ENCODE data around the gene FNDC10.
"Not testable (repeated sequence)": the region's sequence is repeated elsewhere in the genome, so short reads cannot be mapped to it uniquely, and the experiment has no call there.

FNDC10 gene

DNA sequence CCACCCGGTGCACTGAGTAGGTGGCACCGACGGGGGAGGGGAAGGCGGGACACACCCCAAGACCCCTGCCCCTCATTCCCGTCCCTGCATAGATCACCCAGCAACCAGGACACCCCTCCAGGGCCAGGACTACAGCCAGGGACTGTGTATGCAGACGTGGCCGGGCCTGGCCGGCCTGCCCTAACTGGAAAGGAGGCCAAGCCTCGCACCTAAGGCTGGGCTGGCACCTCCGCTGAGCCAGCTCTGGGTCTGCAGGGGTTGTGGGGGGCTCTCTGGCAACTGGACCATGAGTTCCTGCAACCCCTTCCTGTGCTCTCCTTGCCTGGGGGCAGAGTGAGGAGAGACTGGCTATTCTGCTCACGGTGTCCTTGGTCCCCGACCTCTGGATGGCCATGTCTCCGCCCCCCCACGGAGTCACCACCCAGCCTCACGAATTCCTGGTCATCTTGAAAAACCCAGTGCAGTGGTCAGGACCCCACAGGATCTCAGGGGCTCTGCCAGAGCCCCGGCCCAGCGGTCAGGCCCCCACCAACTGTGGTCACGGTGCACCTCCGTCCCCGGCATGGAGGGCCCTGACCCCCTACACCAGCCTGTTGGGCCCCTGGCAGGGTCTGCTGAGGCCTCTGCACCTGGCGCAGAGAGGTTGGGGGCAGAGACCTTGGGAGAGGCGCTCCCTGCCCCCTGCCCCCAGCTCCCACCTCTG is 1.1 kb upstream of the FNDC10 start:
- peaks cover 14% of the 10 kb centered on the region for H3K4me1 Mint-ChIP-seq (ENCODE audit: low read depth)
- DNase-seq = no peak
- H3K4me3 Mint-ChIP-seq = peak overlapping the region; percentile 53

DNA sequence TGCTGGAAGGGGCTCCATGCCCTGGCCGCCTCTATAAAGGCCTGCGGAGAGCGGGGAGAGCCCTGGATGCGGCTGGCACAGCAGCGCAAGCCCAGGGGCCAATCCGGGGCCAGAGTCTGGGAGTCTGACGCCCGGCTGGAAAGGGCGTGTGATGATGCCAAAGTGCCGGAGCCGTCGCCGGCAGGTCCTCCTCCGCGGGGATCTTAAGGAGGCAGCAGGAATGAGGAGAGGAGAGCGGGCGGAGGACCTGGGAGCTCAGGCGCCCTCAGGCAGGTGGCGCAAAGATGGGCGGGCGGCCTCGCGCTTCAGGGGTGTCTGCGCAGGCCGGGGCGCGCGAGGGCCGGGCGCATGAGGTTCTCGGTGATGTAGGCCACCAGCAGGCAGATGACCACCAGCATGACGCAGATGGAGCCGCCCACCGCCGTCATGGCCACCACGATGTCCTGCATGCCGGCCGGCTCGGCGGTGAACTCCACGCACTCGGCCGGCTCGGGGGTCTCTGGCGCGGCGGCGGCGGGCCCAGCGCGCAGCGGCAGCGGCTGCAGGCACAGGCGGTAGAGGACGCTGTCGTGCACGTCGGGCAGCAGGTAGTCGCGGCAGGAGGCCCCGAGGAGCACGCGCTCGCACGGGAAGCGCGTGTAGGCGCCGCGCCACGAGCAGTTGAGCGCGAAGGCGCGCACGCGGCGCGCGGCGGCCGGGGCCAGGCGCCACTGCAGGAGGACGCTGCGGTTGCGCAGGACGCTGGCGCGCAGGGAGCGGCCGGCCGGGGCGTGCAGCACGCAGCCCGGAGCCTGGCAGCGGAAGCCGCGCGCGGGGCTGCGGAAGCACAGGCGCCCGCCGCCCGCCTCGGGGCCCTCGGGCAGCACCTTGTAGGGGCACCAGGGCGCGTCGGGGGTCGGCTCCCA is 653 bp downstream of the FNDC10 start:
- Mint-ChIP-seq H3K36me3 (ENCODE audit: low read depth) (no peaks in the 10 kb centered on the region), H3K27me3 (peaks cover 10% of the 10 kb centered on the region), H3K4me1 (ENCODE audit: low read depth) (peaks cover 14% of the 10 kb centered on the region), H3K27ac (no peak overlapping the region), H3K4me3 (peak overlapping the region; percentile 66), H3K9me3 (no peaks in the 10 kb centered on the region)
- peak; percentile 64 for DNase-seq

More for the DNA sequence above, 1.1 kb upstream of the FNDC10 start:
- peaks cover 10% of the 10 kb centered on the region for H3K27me3 Mint-ChIP-seq
- no peak overlapping the region for H3K27ac Mint-ChIP-seq
- no peaks in the 10 kb centered on the region for H3K36me3 Mint-ChIP-seq (ENCODE audit: low read depth)
- H3K9me3 Mint-ChIP-seq = no peaks in the 10 kb centered on the region

DNA sequence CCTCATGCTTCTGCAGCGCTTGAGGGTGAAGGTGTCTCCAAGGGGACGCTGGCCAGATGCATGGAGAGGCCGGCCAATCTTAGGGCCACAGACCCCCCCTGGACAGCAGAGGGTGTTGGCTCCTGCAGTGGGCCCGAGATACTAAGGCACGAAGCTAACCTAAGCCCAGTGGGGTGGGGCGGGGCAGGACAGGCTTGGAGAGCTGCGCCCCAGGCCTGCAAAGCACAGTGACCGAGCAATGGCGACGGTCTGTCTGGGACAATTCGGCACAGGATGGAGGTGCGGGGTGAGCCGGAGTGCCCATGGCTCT is 1.3 kb downstream of the FNDC10 start:
- peak overlapping the region; percentile 66 for H3K4me3 Mint-ChIP-seq
- no peak overlapping the region for H3K27ac Mint-ChIP-seq
- H3K36me3 Mint-ChIP-seq (ENCODE audit: low read depth) = no peaks in the 10 kb centered on the region
- no peaks in the 10 kb centered on the region for H3K9me3 Mint-ChIP-seq
- DNase-seq = no peak
- peaks cover 14% of the 10 kb centered on the region for H3K4me1 Mint-ChIP-seq (ENCODE audit: low read depth)
- H3K27me3 Mint-ChIP-seq = peaks cover 10% of the 10 kb centered on the region

DNA sequence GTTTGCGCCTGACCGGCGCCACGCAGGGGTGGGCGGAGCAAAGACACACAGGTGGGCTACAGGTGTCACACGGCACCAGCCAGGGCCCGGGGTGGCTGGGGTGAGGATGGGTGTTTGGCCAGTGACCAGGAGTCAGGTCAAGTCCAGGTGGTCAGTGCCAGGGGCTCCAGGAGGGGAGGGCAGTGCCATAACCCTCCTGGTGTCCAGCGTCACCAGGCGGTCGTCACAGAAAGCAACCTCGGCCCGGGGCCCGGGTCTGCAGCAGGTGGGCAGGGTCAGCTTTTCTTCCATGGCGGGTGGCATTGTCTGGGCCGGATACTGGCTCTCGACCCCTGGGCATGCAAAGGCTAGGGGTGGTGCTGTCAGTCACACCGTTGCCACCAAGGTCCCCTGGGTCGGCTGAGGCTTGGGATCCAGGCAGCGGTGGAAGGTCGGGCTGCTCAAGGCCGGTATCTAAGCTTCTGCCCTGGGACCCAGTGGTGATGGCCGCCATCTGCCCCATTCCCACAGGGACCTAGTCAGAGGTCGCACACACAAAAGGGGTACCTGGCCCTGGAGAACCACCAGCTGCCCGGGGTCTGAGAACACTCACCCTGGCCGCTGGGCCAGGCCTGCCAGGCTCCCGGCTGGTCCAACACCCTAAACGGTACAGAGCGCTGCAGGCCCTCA is 1.8 kb downstream of the FNDC10 start:
- no peak for DNase-seq
- H3K4me3 Mint-ChIP-seq = peak overlapping the region; percentile 66
- no peaks in the 10 kb centered on the region for H3K9me3 Mint-ChIP-seq
- no peaks in the 10 kb centered on the region for H3K36me3 Mint-ChIP-seq (ENCODE audit: low read depth)
- H3K27me3 Mint-ChIP-seq = peaks cover 10% of the 10 kb centered on the region
- peaks cover 14% of the 10 kb centered on the region for H3K4me1 Mint-ChIP-seq (ENCODE audit: low read depth)
- no peak overlapping the region for H3K27ac Mint-ChIP-seq

DNA sequence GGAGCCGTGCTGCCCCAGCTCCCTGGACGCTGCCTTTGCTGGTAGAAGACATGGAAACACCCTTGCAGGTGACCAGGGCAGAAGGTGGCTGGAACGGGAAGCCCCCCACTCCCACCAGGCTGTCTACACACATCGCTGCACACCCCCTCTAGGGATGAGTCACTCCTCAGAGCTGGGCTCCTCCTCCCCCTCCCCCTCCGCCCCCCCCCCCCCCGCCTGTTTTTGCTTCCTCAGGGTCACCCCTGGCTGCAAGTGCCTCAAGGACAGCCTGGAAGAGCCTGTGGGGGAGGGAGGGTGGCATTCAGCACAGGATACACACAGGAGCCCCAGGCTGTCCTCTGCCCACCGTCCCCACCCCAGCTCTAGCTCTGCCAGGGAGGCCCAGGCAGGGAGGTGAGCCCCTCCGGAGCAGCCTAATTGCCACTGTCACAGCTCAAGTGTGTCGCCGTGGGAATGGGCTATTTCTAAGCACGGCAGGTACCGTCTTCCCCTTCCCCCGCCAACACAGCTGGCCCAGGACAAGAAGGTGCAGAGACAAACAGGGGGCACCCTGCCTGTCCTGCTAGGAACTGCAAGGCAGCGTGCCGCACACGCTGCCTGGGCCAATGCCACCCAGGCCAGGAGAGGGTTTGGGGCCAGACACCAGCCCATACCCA is 2.5 kb downstream of the FNDC10 start:
- no peak for DNase-seq
- peak overlapping the region; percentile 21 for H3K4me3 Mint-ChIP-seq

DNA sequence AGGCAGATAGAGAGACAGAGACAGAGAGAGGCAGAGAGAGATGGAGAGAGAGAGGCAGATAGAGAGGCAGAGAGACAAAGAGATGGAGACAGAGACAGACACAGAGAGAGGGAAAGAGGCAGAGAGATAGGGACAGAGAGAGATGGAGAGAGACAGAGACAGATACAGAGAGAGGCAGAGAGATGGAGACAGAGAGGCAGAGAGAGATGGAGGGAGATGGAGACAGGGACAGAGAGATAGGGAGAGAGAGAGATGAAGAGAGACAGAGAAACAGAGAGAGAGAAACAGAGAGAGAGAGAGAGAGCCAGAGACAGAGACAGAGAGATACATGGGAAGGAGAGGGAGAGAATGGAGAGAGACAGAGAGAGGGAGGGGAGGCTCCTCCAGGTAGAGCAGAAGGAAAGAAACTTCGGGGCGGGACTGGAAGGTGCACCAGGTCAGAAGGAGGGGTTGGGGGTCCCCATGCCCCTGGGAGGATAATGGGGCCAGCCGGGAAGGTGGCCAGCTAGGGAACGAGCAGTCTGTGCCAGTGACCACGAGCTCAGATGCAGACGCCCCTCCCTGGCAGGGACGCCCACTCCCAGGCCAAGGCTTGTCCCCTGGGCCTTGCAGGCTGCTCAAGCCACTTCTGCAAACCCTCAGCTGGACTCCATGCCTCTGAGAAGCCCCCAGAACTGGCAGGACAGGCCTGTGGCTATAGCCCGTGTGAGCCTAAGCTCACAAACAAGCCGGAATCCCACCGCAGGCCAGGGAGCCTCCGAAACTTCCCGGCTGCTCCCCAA is 3.3 kb downstream of the FNDC10 start:
- no peaks in the 10 kb centered on the region for H3K36me3 Mint-ChIP-seq (ENCODE audit: low read depth)
- H3K4me3 Mint-ChIP-seq = no peak overlapping the region
- peaks cover 14% of the 10 kb centered on the region for H3K4me1 Mint-ChIP-seq (ENCODE audit: low read depth)
- H3K27me3 Mint-ChIP-seq = peaks cover 10% of the 10 kb centered on the region
- H3K27ac Mint-ChIP-seq = no peak overlapping the region
- H3K9me3 Mint-ChIP-seq = no peaks in the 10 kb centered on the region
- no peak for DNase-seq

More for the DNA sequence above, 2.5 kb downstream of the FNDC10 start:
- H3K9me3 Mint-ChIP-seq = no peaks in the 10 kb centered on the region
- no peak overlapping the region for H3K27ac Mint-ChIP-seq
- H3K36me3 Mint-ChIP-seq (ENCODE audit: low read depth) = no peaks in the 10 kb centered on the region
- H3K27me3 Mint-ChIP-seq = peaks cover 10% of the 10 kb centered on the region
- peaks cover 14% of the 10 kb centered on the region for H3K4me1 Mint-ChIP-seq (ENCODE audit: low read depth)

DNA sequence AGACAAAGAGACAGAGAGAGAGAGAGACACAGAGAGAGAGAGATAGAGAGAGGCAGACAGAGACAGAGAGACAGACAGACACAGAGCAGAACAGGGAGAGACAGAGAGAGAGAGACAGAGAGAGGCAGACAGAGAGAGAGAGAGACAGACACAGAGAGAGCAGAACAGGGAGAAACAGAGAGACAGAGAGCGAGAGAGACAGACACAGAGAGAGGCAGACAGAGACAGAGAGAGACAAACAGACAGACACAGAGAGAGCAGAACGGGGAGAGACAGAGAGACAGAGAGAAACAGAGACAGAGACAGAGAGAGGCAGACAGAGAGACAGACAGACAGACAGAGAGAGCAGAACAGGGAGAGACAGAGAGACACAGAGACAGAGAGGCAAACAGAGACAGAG is 4.6 kb downstream of the FNDC10 start:
- DNase-seq; H3K27me3 Mint-ChIP-seq; H3K9me3 Mint-ChIP-seq; H3K36me3 Mint-ChIP-seq (ENCODE audit: low read depth); H3K27ac Mint-ChIP-seq; H3K4me3 Mint-ChIP-seq: not testable (repeated sequence)
- H3K4me1 Mint-ChIP-seq (ENCODE audit: low read depth) = peaks cover 12% of the 10 kb centered on the region

DNA sequence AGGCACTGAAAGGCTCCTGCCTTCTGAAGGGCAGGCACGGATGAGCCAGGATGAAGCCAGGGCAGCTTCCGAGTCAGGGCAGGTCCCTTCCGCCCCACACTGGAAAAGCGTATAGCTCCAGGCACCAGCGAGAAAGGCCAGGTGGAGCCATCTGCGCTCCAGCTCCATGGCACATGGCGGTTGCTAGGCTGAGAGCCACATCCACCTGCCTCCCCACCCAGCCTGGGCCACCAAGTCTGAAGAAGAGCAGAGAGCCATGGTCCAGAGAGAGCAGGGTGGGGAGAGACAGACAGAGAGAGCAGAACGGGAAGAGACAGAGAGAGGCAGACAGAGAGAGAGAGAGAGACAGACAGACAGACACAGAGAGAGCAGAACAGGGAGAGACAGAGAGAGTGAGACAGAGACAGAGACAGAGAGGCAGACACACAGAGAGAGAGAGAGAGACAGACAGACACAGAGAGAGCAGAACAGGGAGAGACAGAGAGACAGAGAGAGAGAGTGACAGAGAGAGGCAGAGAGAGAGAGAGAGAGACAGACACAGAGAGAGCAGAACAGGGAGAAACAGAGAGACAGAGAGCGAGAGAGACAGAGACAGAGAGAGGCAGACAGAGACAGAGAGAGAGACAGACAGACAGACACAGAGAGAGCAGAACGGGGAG is 5.2 kb downstream of the FNDC10 start:
- Mint-ChIP-seq H3K4me3 (no peak overlapping the region), H3K4me1 (ENCODE audit: low read depth) (peaks cover 12% of the 10 kb centered on the region), H3K27ac (no peak overlapping the region), H3K9me3 (no peaks in the 10 kb centered on the region), H3K36me3 (ENCODE audit: low read depth) (no peaks in the 10 kb centered on the region), H3K27me3 (peaks cover 10% of the 10 kb centered on the region)
- no peak for DNase-seq

DNA sequence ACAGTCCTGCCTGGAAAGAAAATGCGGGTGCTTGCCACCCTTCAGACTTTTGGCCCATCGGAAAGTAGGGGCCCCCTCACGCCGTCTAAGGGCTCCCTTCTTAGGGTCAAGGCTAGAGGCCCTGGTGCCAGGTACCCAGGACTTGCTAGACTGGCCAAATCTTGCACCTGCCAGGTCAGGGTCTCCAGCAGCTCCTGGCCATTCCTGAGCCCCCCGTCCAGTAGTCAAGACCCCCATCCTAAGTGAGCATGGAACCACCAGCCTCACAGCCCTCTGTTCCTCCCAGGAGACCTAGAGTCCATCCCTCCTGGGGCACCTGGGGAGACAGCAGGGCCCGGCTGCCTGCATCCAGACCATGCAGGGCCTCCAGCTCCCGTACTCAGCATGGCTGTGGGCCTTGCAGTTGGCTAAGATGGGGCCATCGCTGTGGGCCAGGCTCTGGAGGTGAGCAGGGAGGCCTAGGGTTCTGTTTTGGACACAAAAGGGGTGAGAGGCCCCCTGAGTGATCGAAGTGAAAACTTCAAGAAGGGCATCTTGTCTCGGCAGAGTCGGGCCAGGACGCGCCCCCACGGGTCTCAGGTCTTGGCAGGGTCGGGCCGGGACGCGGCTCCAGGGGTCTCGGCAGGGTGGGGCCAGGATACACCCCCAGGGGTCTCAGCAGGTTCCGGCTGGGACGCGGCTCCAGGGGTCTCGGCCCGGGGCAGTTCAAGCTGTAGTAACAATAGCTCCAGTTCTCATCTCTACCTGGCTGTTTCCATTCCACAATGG is 5.9 kb downstream of the FNDC10 start:
- Mint-ChIP-seq H3K27ac (no peak overlapping the region), H3K9me3 (no peaks in the 10 kb centered on the region), H3K4me3 (no peak overlapping the region), H3K36me3 (ENCODE audit: low read depth) (no peaks in the 10 kb centered on the region), H3K27me3 (peaks cover 8% of the 10 kb centered on the region), H3K4me1 (ENCODE audit: low read depth) (peaks cover 9% of the 10 kb centered on the region)
- DNase-seq = no peak

DNA sequence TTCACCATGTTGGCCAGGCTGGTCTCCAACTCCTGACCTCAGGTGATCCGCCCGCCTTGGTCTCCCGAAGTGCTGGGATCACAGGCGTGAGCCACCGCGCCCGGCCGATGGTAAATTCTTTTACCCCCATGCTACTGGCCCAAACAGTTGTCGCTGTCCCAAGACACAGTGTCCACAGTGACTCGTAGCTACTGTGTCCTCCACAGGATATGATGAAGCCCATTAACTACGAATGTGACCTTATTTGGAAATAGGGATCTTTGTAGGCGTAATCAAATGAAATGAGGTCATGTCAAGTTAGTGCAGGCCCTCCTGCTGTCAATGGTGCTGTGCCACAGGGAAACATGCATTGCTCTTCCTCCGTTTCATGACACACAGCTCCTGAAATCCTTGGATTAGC is 8.5 kb downstream of the FNDC10 start:
- no peak for DNase-seq
- H3K9me3 Mint-ChIP-seq = no peaks in the 10 kb centered on the region
- no peak overlapping the region for H3K27ac Mint-ChIP-seq
- peaks cover 5% of the 10 kb centered on the region for H3K27me3 Mint-ChIP-seq
- no peaks in the 10 kb centered on the region for H3K36me3 Mint-ChIP-seq (ENCODE audit: low read depth)
- H3K4me3 Mint-ChIP-seq = no peak overlapping the region
- no peaks in the 10 kb centered on the region for H3K4me1 Mint-ChIP-seq (ENCODE audit: low read depth)

DNA sequence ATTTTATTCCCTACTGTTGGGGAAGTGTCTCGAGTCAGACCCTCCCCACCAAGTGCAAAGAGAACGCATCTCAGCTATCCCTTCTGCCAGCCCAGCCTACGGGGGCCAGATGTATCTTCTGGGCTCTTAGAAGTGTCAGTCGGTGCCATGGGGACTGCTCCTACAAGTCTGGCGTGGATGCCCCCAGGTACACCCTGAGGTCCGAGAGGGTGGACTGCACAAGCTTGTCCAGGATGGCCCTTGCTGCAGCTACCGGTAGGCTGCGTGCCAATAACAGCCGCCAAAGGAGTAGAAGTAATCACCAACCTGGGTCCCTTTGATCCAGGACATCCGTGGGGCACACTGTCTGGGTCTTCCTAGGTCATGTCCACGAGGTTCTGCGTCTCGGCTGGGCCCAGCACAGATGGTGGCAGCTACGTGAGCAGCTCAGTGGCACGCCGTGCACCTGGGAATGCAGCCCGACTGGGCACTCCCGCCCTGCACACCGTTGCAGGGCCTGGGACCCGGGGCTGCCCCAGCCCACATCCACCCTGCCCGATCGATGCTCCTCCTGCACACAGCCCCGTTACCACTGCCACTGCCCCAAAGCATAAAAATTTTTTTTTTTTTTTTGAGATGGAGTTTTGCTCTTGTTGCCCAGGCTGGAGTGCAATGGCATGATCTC is 16.5 kb downstream of the FNDC10 start:
- no peaks in the 10 kb centered on the region for H3K9me3 Mint-ChIP-seq
- H3K4me3 Mint-ChIP-seq = no peak overlapping the region
- peaks cover 16% of the 10 kb centered on the region for H3K27me3 Mint-ChIP-seq
- DNase-seq = no peak
- H3K4me1 Mint-ChIP-seq (ENCODE audit: low read depth) = peaks cover 5% of the 10 kb centered on the region
- H3K27ac Mint-ChIP-seq = no peak overlapping the region
- H3K36me3 Mint-ChIP-seq (ENCODE audit: low read depth) = no peaks in the 10 kb centered on the region

DNA sequence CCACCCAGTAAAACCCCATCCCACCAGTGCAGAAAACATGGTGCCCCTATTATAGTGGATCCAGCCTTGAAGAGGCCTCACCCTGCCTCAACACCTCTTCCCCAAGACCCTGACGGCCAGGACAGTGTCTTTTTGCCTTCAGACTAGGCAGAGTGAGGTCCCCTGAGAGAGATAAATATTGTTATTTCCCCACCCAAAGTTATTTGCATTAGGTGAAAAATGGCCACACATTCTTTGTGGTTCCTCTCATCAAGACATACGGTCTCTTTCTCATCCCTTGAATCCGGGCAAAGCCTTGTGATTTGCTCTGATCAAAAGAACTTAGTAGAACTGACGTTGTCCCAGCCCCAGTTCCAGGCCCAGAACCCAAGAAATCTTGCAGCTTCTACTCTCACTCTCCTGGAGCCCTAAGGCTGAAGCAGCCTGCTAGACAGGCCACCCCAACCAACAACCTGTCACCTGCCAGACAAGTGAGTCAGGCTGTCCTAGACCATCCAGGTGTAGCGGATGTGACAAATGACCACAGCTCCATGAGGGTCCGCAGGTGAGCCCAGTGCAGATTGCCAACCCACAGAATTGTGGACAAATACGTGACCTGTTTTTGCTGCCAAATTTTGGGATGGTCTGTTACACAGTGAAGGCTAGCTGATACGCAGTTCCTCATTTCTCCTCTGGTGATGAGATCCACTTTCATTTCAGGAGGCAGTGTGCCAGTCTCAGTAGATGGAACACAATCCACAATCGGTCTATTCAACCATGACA is 17.2 kb downstream of the FNDC10 start:
- no peaks in the 10 kb centered on the region for H3K36me3 Mint-ChIP-seq (ENCODE audit: low read depth)
- H3K27ac Mint-ChIP-seq = no peak overlapping the region
- H3K4me3 Mint-ChIP-seq = no peak overlapping the region
- peaks cover 15% of the 10 kb centered on the region for H3K27me3 Mint-ChIP-seq
- H3K4me1 Mint-ChIP-seq (ENCODE audit: low read depth) = peaks cover 5% of the 10 kb centered on the region
- no peaks in the 10 kb centered on the region for H3K9me3 Mint-ChIP-seq
- DNase-seq = no peak
